ENCODE measurements around the gene PARN.

- TF ChIP-seq CTCF (IDR thresholded peaks at IDR 0.05) (no peak), POLR2A (IDR thresholded peaks at IDR 0.05) (no peak)
These were observed 230.4 kb downstream of the PARN start for GRCh38 chr16:14399378-14400284.

Measured in thyroid gland (tissue), 4 donors.